ENCODE data around the gene PATE2.

Gene PATE2

GRCh38 chr11:125778728-125779127 is at the start of gene PATE2:
Gene PATE2, minus strand, starts transcription at chr11:125778828. Its CDS starts 55 bp downstream, at chr11:125778773.
- DNase-seq (ENCODE audit: low read depth), result no peak

- no peak for DNase-seq (ENCODE audit: low read depth)
Observed at GRCh38 chr11:125807909-125808308, 29.3 kb upstream of the PATE2 start.

GRCh38 chr11:125802387-125802786 is 23.8 kb upstream of the PATE2 start:
- no peak for DNase-seq (ENCODE audit: low read depth)

GRCh38 chr11:125799808-125800207 is 21.2 kb upstream of the PATE2 start:
- DNase-seq (ENCODE audit: low read depth), result no peak

GRCh38 chr11:125797641-125798040 is 19.0 kb upstream of the PATE2 start:
- no peak for DNase-seq (ENCODE audit: low read depth)

- DNase-seq (ENCODE audit: low read depth), result no peak
Observed at GRCh38 chr11:125790825-125791224, 12.2 kb upstream of the PATE2 start.

GRCh38 chr11:125787827-125788226 is 9.2 kb upstream of the PATE2 start, which contains the start of gene PATE3:
Gene PATE3, plus strand, starts transcription at chr11:125788127. Its CDS starts 25 bp downstream, at chr11:125788152.
- no peak for DNase-seq (ENCODE audit: low read depth)

- DNase-seq (ENCODE audit: low read depth), result no peak
Observed at GRCh38 chr11:125784678-125785077, 6.0 kb upstream of the PATE2 start.

- DNase-seq (ENCODE audit: low read depth), result no peak
Observed at GRCh38 chr11:125777309-125777708, 1.3 kb downstream of the PATE2 start.

- no peak for DNase-seq (ENCODE audit: low read depth)
Observed at GRCh38 chr11:125773516-125773915, 5.1 kb downstream of the PATE2 start.

- no peak for DNase-seq (ENCODE audit: low read depth)
Observed at GRCh38 chr11:125772834-125773505, 5.7 kb downstream of the PATE2 start.

GRCh38 chr11:125770583-125770982 is 8.0 kb downstream of the PATE2 start:
- no peak for DNase-seq (ENCODE audit: low read depth)

GRCh38 chr11:125768336-125769046 is 10.1 kb downstream of the PATE2 start:
- DNase-seq (ENCODE audit: low read depth), result no peak

GRCh38 chr11:125766251-125766650 is 12.4 kb downstream of the PATE2 start:
- no peak for DNase-seq (ENCODE audit: low read depth)

GRCh38 chr11:125763483-125763882 is 15.1 kb downstream of the PATE2 start:
- no peak for DNase-seq (ENCODE audit: low read depth)

GRCh38 chr11:125762445-125762844 is 16.2 kb downstream of the PATE2 start:
- no peak for DNase-seq (ENCODE audit: low read depth)

- DNase-seq (ENCODE audit: low read depth), result no peak
Observed at GRCh38 chr11:125756050-125756449, 22.6 kb downstream of the PATE2 start.

GRCh38 chr11:125750629-125751028 is 28.0 kb downstream of the PATE2 start:
- no peak for DNase-seq (ENCODE audit: low read depth)

- DNase-seq (ENCODE audit: low read depth), result no peak
Observed at GRCh38 chr11:125745979-125746378, 32.6 kb downstream of the PATE2 start, which contains the start of gene PATE1. Gene PATE1, plus strand, starts transcription at chr11:125746279. Its CDS starts 26 bp downstream, at chr11:125746305.

GRCh38 chr11:125743681-125744080 is 34.9 kb downstream of the PATE2 start:
- no peak for DNase-seq (ENCODE audit: low read depth)

GRCh38 chr11:125740617-125741016 is 38.0 kb downstream of the PATE2 start:
- DNase-seq (ENCODE audit: low read depth), result no peak

GRCh38 chr11:125728969-125729368 is 49.7 kb downstream of the PATE2 start:
- no peak for DNase-seq (ENCODE audit: low read depth)
